ENCODE measurements around the gene OGFOD2. TPM values are rescaled to one million over a fixed set of nuclear protein-coding genes. Genes with fewer than 3 reads are reported as not detected.

OGFOD2 gene
- total RNA-seq, 2 experiments from 2014 or later: 26.8 to 31.8 TPM

GRCh38 chr12:122987086-122987951 lies 12.3 kb downstream of the OGFOD2 start:
- H3K27me3 Mint-ChIP-seq: no peaks in the 10 kb centered on the region
- DNase-seq: no peak
- H3K27ac Mint-ChIP-seq: no peak overlapping the region
- H3K36me3 Mint-ChIP-seq: peaks cover 5% of the 10 kb centered on the region
- H3K4me3 Mint-ChIP-seq: no peak overlapping the region
- no peaks in the 10 kb centered on the region for H3K9me3 Mint-ChIP-seq
- H3K4me1 Mint-ChIP-seq: peaks cover 23% of the 10 kb centered on the region

GRCh38 chr12:122988036-122988435 lies 13.0 kb downstream of the OGFOD2 start:
- peaks cover 4% of the 10 kb centered on the region for H3K36me3 Mint-ChIP-seq
- H3K27me3 Mint-ChIP-seq: no peaks in the 10 kb centered on the region
- no peak for DNase-seq
- H3K4me1 Mint-ChIP-seq: peaks cover 19% of the 10 kb centered on the region
- no peak overlapping the region for H3K27ac Mint-ChIP-seq
- no peak overlapping the region for H3K4me3 Mint-ChIP-seq
- no peaks in the 10 kb centered on the region for H3K9me3 Mint-ChIP-seq

GRCh38 chr12:122988612-122989212 lies 13.7 kb downstream of the OGFOD2 start:
- Mint-ChIP-seq H3K27me3 (no peaks in the 10 kb centered on the region), H3K4me1 (peaks cover 19% of the 10 kb centered on the region), H3K9me3 (no peaks in the 10 kb centered on the region), H3K36me3 (no peaks in the 10 kb centered on the region), H3K27ac (no peak overlapping the region), H3K4me3 (no peak overlapping the region)
- DNase-seq: no peak

GRCh38 chr12:122989225-122989839 lies 14.3 kb downstream of the OGFOD2 start:
- no peak overlapping the region for H3K27ac Mint-ChIP-seq
- H3K4me1 Mint-ChIP-seq: peaks cover 15% of the 10 kb centered on the region
- no peaks in the 10 kb centered on the region for H3K9me3 Mint-ChIP-seq
- no peak overlapping the region for H3K4me3 Mint-ChIP-seq
- no peaks in the 10 kb centered on the region for H3K36me3 Mint-ChIP-seq
- no peaks in the 10 kb centered on the region for H3K27me3 Mint-ChIP-seq
- no peak for DNase-seq

- Mint-ChIP-seq H3K4me3 (no peak overlapping the region), H3K27ac (no peak overlapping the region), H3K27me3 (no peaks in the 10 kb centered on the region), H3K4me1 (peaks cover 10% of the 10 kb centered on the region), H3K9me3 (no peaks in the 10 kb centered on the region), H3K36me3 (no peaks in the 10 kb centered on the region)
- no peak for DNase-seq
Observed at GRCh38 chr12:122989874-122990419, 14.9 kb downstream of the OGFOD2 start.

GRCh38 chr12:122990561-122990960 lies 15.5 kb downstream of the OGFOD2 start:
- Mint-ChIP-seq H3K27ac (no peak overlapping the region), H3K4me1 (peaks cover 10% of the 10 kb centered on the region), H3K9me3 (no peaks in the 10 kb centered on the region), H3K36me3 (no peaks in the 10 kb centered on the region), H3K27me3 (no peaks in the 10 kb centered on the region), H3K4me3 (no peak overlapping the region)
- DNase-seq: no peak

- no peak for DNase-seq
- Mint-ChIP-seq H3K27me3 (no peaks in the 10 kb centered on the region), H3K4me1 (peaks cover 10% of the 10 kb centered on the region), H3K9me3 (no peaks in the 10 kb centered on the region), H3K4me3 (no peak overlapping the region), H3K27ac (no peak overlapping the region), H3K36me3 (no peaks in the 10 kb centered on the region)
Observed at GRCh38 chr12:122990961-122991622, 16.0 kb downstream of the OGFOD2 start.

GRCh38 chr12:122991623-122992275 lies 16.7 kb downstream of the OGFOD2 start:
- no peak for DNase-seq
- H3K27me3 Mint-ChIP-seq: no peaks in the 10 kb centered on the region
- H3K4me3 Mint-ChIP-seq: no peak overlapping the region
- H3K9me3 Mint-ChIP-seq: no peaks in the 10 kb centered on the region
- H3K27ac Mint-ChIP-seq: no peak overlapping the region
- no peaks in the 10 kb centered on the region for H3K36me3 Mint-ChIP-seq
- H3K4me1 Mint-ChIP-seq: peaks cover 10% of the 10 kb centered on the region

- DNase-seq: no peak
- Mint-ChIP-seq H3K27ac (no peak overlapping the region), H3K9me3 (no peaks in the 10 kb centered on the region), H3K27me3 (no peaks in the 10 kb centered on the region), H3K4me1 (peaks cover 10% of the 10 kb centered on the region), H3K36me3 (no peaks in the 10 kb centered on the region), H3K4me3 (no peak overlapping the region)
Observed at GRCh38 chr12:122992386-122992785, 17.3 kb downstream of the OGFOD2 start.

GRCh38 chr12:122994140-122994675 lies 19.2 kb downstream of the OGFOD2 start:
- H3K27ac Mint-ChIP-seq: no peak overlapping the region
- H3K36me3 Mint-ChIP-seq: no peaks in the 10 kb centered on the region
- H3K4me3 Mint-ChIP-seq: no peak overlapping the region
- H3K4me1 Mint-ChIP-seq: peaks cover 10% of the 10 kb centered on the region
- no peak for DNase-seq
- no peaks in the 10 kb centered on the region for H3K27me3 Mint-ChIP-seq
- H3K9me3 Mint-ChIP-seq: no peaks in the 10 kb centered on the region

GRCh38 chr12:122994781-122995502 lies 19.9 kb downstream of the OGFOD2 start:
- H3K27me3 Mint-ChIP-seq: no peaks in the 10 kb centered on the region
- H3K4me1 Mint-ChIP-seq: peaks cover 10% of the 10 kb centered on the region
- DNase-seq: no peak
- H3K4me3 Mint-ChIP-seq: no peak overlapping the region
- no peaks in the 10 kb centered on the region for H3K36me3 Mint-ChIP-seq
- no peak overlapping the region for H3K27ac Mint-ChIP-seq
- H3K9me3 Mint-ChIP-seq: no peaks in the 10 kb centered on the region

GRCh38 chr12:122995503-122996187 lies 20.6 kb downstream of the OGFOD2 start:
- Mint-ChIP-seq H3K9me3 (no peaks in the 10 kb centered on the region), H3K4me3 (no peak overlapping the region), H3K27ac (no peak overlapping the region), H3K27me3 (no peaks in the 10 kb centered on the region), H3K4me1 (peaks cover 10% of the 10 kb centered on the region), H3K36me3 (no peaks in the 10 kb centered on the region)
- no peak for DNase-seq

- no peaks in the 10 kb centered on the region for H3K36me3 Mint-ChIP-seq
- peaks cover 10% of the 10 kb centered on the region for H3K4me1 Mint-ChIP-seq
- no peaks in the 10 kb centered on the region for H3K27me3 Mint-ChIP-seq
- DNase-seq: no peak
- no peak overlapping the region for H3K27ac Mint-ChIP-seq
- H3K9me3 Mint-ChIP-seq: no peaks in the 10 kb centered on the region
- H3K4me3 Mint-ChIP-seq: no peak overlapping the region
Observed at GRCh38 chr12:122996188-122996601, 21.2 kb downstream of the OGFOD2 start.
